ENCODE measurements around the gene MRC2. TPM values are rescaled to one million over a fixed set of nuclear protein-coding genes. Genes with fewer than 3 reads are reported as not detected.

Gene MRC2
- total and polyA plus RNA-seq, 2 of the 13 experiments (the other 11 are each of a cell fraction or from before 2014, with no cell fraction given) = not detected

DNA sequence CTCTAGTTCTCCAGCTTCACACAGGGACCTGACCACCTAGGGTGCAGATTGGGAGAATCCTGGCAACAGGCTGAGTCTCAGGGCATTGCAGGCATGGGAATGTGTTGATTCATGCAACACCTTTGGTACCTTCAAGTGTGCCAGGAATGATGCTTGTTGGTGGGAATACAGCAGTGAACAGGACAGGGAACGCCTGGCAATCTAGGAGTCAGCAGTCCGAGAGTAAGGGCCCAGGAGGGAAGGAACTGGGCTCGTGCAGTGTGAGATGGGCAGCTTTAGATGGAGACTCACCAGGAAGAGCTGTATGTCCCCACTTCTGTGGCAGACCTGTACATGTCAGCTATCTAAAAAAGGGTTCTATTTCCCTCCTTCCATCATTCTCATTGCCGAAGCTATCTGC is 12.0 kb upstream of the MRC2 start:
- POLR2A ChIA-PET = no interaction called here
- Histone ChIP-seq H3K4me3 (replicated peaks in 1 of 3; ENCODE audit: insufficient read depth in 1 of 3, low read depth in 2 of 3, low read length in 3 of 3) (no peak overlapping the region), H3K27ac (ENCODE audit: extremely low read length, insufficient read depth, low read length) (no peak overlapping the region), H2AFZ (ENCODE audit: low read length) (no peak overlapping the region), H4K20me1 (ENCODE audit: insufficient read depth, low read length) (no peaks in the 10 kb centered on the region; the same call in 1 of the 2 replicates), H3K27me3 (ENCODE audit: control insufficient read depth in 1 of 2, insufficient read depth in 2 of 2, low read length in 2 of 2) (no peaks in the 10 kb centered on the region), H3K9ac (ENCODE audit: insufficient read depth, low read depth, low read length) (no peak overlapping the region), H3K9me3 (ENCODE audit: low read length) (no peaks in the 10 kb centered on the region), H3K79me2 (ENCODE audit: insufficient read depth, low read length) (no peaks in the 10 kb centered on the region), H3K4me1 (ENCODE audit: insufficient read depth, low read length) (peaks cover 36% of the 10 kb centered on the region), H3K4me2 (ENCODE audit: low read depth, low read length) (no peak overlapping the region), H3K36me3 (replicated peaks in 1 of 2; ENCODE audit: control insufficient read depth in 1 of 2, insufficient read depth in 2 of 2, low read length in 2 of 2) (peaks cover 16 to 30% of the 10 kb centered on the region in 2 experiments)
- WGBS (ENCODE audit: low lambda C conversion rate) = 93% methylated on average over 4 of the region's 4 CpGs
- in situ Hi-C loops (cut with HindIII; ENCODE audit: extremely low pct_ligation_motif_present, low pct_unique_long_range_greater_than_20kb) (no loop called here), intact Hi-C loops (cut with micrococcal nuclease; ENCODE audit: unreplicated experiment) (no loop called here)
- TF ChIP-seq RBM22 (optimal IDR thresholded peaks at IDR 0.05; ENCODE audit: low read length) = peak; percentile 41
- no peak for TF ChIP-seq ZFY (CRISPR knock-in tag; IDR thresholded peaks at IDR 0.05)
- no peak for TF ChIP-seq ZEB1 (IDR thresholded peaks at IDR 0.05; ENCODE audit: insufficient replicate concordance, low read depth)
- no peak for DNase-seq (ENCODE audit: low spot score)
- FAIRE-seq = no peak
- BruUV-seq (replicated peaks) = no TSS peak
- no peak for ATAC-seq
- CTCF ChIA-PET (ENCODE audit: low intra/inter-chr PET ratio, low total read pairs) = no interaction called here

DNA sequence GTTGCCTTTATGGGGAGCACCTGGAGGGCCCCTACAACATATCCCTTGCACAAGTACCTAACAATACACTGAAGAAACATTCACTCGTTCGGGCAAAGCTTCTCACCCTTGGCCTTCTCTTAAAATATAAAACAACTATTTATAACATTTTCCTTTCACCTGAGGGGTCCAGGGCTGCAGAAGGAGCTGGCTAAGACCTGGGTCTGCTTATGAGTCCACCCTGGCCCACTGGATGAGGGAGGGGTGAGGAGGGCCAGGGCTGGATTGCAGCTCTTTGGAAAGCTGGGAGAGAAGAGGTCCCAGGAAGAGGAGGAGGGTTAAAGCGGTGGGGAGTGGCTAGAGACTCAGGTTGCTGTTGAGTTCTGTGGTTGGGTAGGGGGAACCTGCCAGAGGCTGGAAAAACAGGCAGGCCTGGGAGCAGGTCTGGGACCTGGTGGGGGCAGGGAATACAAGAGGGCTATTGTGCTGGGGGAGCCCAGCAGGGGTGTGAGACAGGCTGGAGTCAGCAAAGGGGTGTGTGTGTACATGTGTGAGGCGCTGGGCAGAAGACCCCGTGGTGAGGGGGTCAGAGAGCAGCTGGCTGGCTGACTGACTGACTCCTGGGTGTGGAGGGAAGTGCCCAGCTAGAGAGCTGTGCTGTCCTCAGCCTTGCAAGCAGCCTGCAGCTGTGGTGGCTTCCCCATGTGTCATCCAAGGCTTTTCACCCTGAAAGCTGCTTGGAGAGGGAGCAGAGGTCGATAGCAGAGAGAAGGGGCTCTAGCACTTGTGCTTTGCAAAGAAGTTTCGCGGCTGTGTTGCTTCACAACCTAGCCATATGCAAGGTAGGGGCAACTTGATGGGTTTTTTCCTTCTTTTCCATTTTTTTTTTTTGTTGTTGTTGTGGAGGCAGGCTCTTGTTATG is 10.2 kb upstream of the MRC2 start:
- Histone ChIP-seq H3K4me1 (ENCODE audit: insufficient read depth, low read length) (peaks cover 36% of the 10 kb centered on the region), H3K9me3 (ENCODE audit: low read length) (no peaks in the 10 kb centered on the region), H3K4me3 (replicated peaks in 1 of 3; ENCODE audit: insufficient read depth in 1 of 3, low read depth in 2 of 3, low read length in 3 of 3) (peak overlapping the region in 1 of 3 experiments; percentile 29; a peak in 2 of 6 replicates), H3K27ac (ENCODE audit: extremely low read length, insufficient read depth, low read length) (peak overlapping the region; percentile 72), H3K79me2 (ENCODE audit: insufficient read depth, low read length) (no peaks in the 10 kb centered on the region), H3K4me2 (ENCODE audit: low read depth, low read length) (peak overlapping the region; percentile 69), H2AFZ (ENCODE audit: low read length) (no peak overlapping the region), H4K20me1 (ENCODE audit: insufficient read depth, low read length) (no peaks in the 10 kb centered on the region; the same call in 1 of the 2 replicates), H3K27me3 (ENCODE audit: control insufficient read depth in 1 of 2, insufficient read depth in 2 of 2, low read length in 2 of 2) (no peaks in the 10 kb centered on the region), H3K9ac (ENCODE audit: insufficient read depth, low read depth, low read length) (peak overlapping the region; percentile 57), H3K36me3 (replicated peaks in 1 of 2; ENCODE audit: control insufficient read depth in 1 of 2, insufficient read depth in 2 of 2, low read length in 2 of 2) (peaks cover 4 to 14% of the 10 kb centered on the region in 2 experiments; a peak in 4 of 5 replicates)
- POLR2A ChIA-PET = no interaction called here
- 21% methylated on average over 8 of the region's 8 CpGs for WGBS (ENCODE audit: low lambda C conversion rate)
- intact Hi-C loops (cut with micrococcal nuclease; ENCODE audit: unreplicated experiment) (no loop called here), in situ Hi-C loops (cut with HindIII; ENCODE audit: extremely low pct_ligation_motif_present, low pct_unique_long_range_greater_than_20kb) (no loop called here)
- FAIRE-seq (peak; percentile 94), DNase-seq (ENCODE audit: low spot score) (peak; percentile 97), ATAC-seq (peak; percentile 88)
- BruUV-seq (replicated peaks) = no TSS peak
- CTCF ChIA-PET (ENCODE audit: low intra/inter-chr PET ratio, low total read pairs) = no interaction called here
- TF ChIP-seq, protein P1, sequence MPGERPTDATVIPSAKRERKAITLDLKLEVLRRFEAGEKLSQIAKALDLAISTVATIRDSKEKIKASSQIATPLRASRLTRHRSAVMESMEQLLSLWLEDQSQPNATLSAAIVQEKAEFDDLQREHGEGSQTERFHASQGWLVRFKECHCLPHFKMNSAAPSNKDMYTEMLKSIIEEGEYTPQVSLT (CRISPR knock-in tag; IDR thresholded peaks at IDR 0.05; ENCODE audit: borderline replicate concordance, low read depth) = no peak
- TF ChIP-seq ZNF235 (CRISPR knock-in tag; IDR thresholded peaks at IDR 0.05; ENCODE audit: borderline replicate concordance) (peak; percentile 56; the same call in 1 of the 2 replicates), MYC (CRISPR knock-in tag; IDR thresholded peaks at IDR 0.05; ENCODE audit: borderline replicate concordance) (peak; percentile 79; the same call in 1 of the 2 replicates), ZIK1 (CRISPR knock-in tag; IDR thresholded peaks at IDR 0.05; ENCODE audit: borderline replicate concordance, low read depth) (0 out of 2 replicates have a peak, but pooled peaks have one; percentile 55), SRSF9 (IDR thresholded peaks at IDR 0.05; ENCODE audit: borderline replicate concordance, insufficient read depth, low read depth, low read length, poor library complexity, severe bottlenecking) (no peak), POLR2A (IDR thresholded peaks at IDR 0.05; ENCODE audit: insufficient read depth in 1 of 2, low read depth in 2 of 2, low read length in 2 of 2) (peak; percentile 25 to 40; a peak in 1 of 4 replicates), ZBTB7B (CRISPR knock-in tag; IDR thresholded peaks at IDR 0.05) (peak; percentile 96), NFRKB (IDR thresholded peaks at IDR 0.05) (no peak), ZNF607 (CRISPR knock-in tag; IDR thresholded peaks at IDR 0.05; ENCODE audit: borderline replicate concordance) (no peak), ZNF619 (CRISPR knock-in tag; IDR thresholded peaks at IDR 0.05) (peak; percentile 93), ZNF331 (CRISPR knock-in tag; IDR thresholded peaks at IDR 0.05) (peak; percentile 79), HIVEP1 (CRISPR knock-in tag; IDR thresholded peaks at IDR 0.05) (0 out of 2 replicates have a peak, but pooled peaks have one; percentile 20), DR1 (CRISPR knock-in tag; IDR thresholded peaks at IDR 0.05) (0 out of 2 replicates have a peak, but pooled peaks have one; percentile 48), ZNF788 (CRISPR knock-in tag; IDR thresholded peaks at IDR 0.05; ENCODE audit: borderline replicate concordance) (peak; percentile 58; the same call in 1 of the 2 replicates)

Data from HepG2 (cell line).